SJSA1 (cell line): ENCODE data around the gene NEK4. TPM values are rescaled to one million over a fixed set of nuclear protein-coding genes. Genes with fewer than 3 reads are reported as not detected.
"Not testable (repeated sequence)": the region's sequence is repeated elsewhere in the genome, so short reads cannot be mapped to it uniquely, and the experiment has no call there.

Source experiments
- DNase-seq, 2 experiments: peaks; one replicate each; pipeline ENCODE4 v3.0.0-alpha.2; 2015 to 2020; ENCODE audit warnings: low spot score in 2 of 2, low read depth in 1 of 2
- H3K27ac ChIP-seq: fragments of 250-450 bp; sonication (Bioruptor Pico); 2 replicates; pipeline ENCODE4 v1.5.1; 2020; ENCODE audit warnings: mild to moderate bottlenecking, moderate library complexity
- H3K27me3 ChIP-seq: fragments of 250-450 bp; sonication (Bioruptor Pico); replicated peaks from 2 replicates; pipeline ENCODE4 v1.5.1; 2020; ENCODE audit warnings: mild to moderate bottlenecking, moderate library complexity
- H3K36me3 ChIP-seq: fragments of 250-450 bp; sonication (Bioruptor Pico); 2 replicates; pipeline ENCODE4 v1.5.1; 2020; ENCODE audit warnings: mild to moderate bottlenecking
- H3K4me1 ChIP-seq: fragments of 250-450 bp; sonication (Bioruptor Pico); replicated peaks from 2 replicates; pipeline ENCODE4 v1.6.1; 2021; ENCODE audit warnings: mild to moderate bottlenecking
- H3K4me3 ChIP-seq: fragments of 250-450 bp; sonication (Bioruptor Pico); 2 replicates; pipeline ENCODE4 v1.5.1; 2020; ENCODE audit warnings: mild to moderate bottlenecking
- H3K9me3 ChIP-seq: fragments of 250-450 bp; sonication (Bioruptor Pico); replicated peaks from 2 replicates; pipeline ENCODE4 v1.5.1; 2020; ENCODE audit warnings: mild to moderate bottlenecking
- total RNA-seq: library from RNA; depleted of rRNA; stranded (reverse); fragments of >200 nt; shearing (Covaris generic); gene quantifications from 2 replicates; pipeline ENCODE4 v1.2.3, GENCODE V29; 2014

NEK4 gene
- total RNA-seq, 1 experiment from 2014 or later = 12.6 TPM

DNA sequence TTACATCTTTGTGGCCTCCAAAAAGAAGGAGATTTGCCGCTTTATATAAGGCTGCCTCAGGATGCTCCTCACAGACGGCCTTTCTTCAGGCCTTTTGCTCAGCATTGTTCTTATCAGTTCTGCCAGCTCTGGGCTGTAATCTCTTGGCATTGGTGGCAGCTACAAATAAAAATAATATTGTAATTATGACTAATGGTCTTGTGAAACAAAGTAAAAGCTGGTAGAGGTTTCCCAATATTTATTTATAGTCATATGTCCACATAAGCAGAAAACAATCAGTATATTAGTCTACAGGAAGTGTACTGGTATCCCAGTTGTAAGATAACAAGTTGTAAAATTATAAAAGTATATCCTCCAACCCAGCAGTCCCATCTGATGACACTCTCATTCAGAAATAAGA, 7.3 kb downstream of the NEK4 start:
- DNase-seq = no peak

DNA sequence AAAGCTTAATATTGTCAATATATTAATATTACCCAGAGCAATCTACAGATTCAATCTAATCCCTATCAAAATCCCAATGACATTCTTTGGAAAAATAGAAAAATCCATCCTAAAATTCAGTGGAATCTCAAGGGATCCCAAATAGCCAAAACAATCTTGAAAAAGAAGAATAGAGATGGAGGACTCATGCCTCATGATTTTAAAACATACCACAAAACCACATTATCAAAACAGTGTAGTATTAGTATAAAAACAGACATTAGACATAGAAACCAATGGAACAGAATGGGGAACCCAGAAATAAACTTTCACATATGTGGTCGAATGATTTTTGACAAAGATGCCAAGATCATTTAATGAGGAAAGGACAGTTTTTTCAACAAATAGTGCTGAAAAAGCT, 14.6 kb downstream of the NEK4 start:
- H3K27me3 ChIP-seq = no peaks in the 10 kb centered on the region
- H3K4me1 ChIP-seq = no peaks in the 10 kb centered on the region
- no peaks in the 10 kb centered on the region for H3K9me3 ChIP-seq
- no peak overlapping the region for H3K4me3 ChIP-seq
- no peak overlapping the region for H3K27ac ChIP-seq
- H3K36me3 ChIP-seq = peaks cover 27% of the 10 kb centered on the region
- DNase-seq = no peak

More for the DNA sequence above, 7.3 kb downstream of the NEK4 start:
- no peak overlapping the region for H3K27ac ChIP-seq
- no peak overlapping the region for H3K4me3 ChIP-seq
- peaks cover 46% of the 10 kb centered on the region for H3K36me3 ChIP-seq
- H3K9me3 ChIP-seq = no peaks in the 10 kb centered on the region
- H3K27me3 ChIP-seq = no peaks in the 10 kb centered on the region
- H3K4me1 ChIP-seq = no peaks in the 10 kb centered on the region

DNA sequence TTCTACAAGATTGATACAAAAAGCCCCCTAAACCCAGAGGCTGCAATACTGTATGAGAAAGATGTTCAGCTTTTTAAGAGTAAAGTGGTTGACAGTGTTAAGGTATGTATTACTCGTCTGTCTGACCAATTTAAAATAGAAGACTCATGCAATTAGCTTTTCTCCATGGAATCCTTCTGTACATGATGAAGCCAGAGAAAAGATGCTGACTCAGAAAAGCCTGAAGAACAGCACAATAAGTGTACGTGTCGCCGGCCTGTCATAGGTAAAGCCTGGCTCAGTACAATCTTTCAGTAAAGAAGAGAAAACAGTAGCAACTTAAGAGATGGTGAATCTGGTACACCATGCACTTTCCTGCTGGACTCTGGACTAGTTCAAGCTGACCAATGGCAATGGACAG, 16.4 kb downstream of the NEK4 start:
- Histone ChIP-seq H3K9me3 (no peaks in the 10 kb centered on the region), H3K27ac (no peak overlapping the region), H3K4me1 (no peaks in the 10 kb centered on the region), H3K4me3 (no peak overlapping the region), H3K36me3 (peaks cover 27% of the 10 kb centered on the region), H3K27me3 (no peaks in the 10 kb centered on the region)
- no peak for DNase-seq

DNA sequence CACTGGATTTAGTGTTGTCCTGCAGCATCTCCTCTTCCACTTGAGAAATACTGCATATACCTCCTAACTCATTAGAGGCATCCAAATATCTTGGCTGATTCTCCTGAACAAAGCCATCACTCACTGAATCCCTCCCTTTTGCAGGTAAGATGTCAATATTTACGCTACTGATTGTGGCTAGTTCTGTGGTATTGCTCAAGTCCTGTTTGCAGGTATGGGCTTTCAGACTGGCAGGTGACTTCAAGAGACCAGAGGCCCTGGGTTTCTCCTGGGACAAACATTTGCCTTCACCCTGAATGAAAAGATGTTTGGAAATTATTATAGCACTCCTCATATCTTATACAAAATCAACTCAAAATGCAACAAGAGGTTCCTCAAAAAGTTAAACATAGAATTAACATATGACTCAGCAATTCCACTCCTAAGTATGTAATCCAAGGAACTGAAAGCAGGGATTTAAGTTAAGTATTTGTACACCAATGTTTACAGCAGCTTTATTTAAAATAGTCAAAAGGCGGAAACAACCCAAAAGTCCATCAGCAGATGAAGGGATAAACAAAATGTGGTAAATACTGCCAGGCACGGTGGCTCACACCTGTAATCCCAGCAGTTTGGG, 18.6 kb downstream of the NEK4 start:
- Histone ChIP-seq H3K9me3 (no peaks in the 10 kb centered on the region), H3K27ac (no peak overlapping the region), H3K4me1 (no peaks in the 10 kb centered on the region), H3K27me3 (no peaks in the 10 kb centered on the region), H3K4me3 (no peak overlapping the region), H3K36me3 (peaks cover 31% of the 10 kb centered on the region)
- no peak for DNase-seq

DNA sequence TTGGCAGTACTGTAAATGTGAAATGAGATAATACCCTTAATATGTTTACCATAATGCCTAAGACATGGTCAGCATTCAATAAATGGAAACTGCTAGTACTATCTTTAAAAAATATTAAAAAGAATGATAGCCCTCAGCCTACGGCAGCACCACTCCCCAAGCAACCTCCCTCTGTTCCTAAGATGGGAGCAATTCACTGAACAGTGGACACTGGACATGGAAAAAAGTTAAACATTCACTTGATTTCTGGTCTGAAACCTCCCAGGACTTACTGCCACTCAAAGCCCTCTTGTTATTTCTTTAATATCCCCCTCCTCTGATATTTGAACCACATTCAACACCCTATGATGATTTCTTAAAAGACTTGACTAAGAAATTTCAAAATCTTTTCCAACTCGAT, 27.0 kb downstream of the NEK4 start:
- H3K27me3 ChIP-seq = no peaks in the 10 kb centered on the region
- no peak overlapping the region for H3K4me3 ChIP-seq
- H3K36me3 ChIP-seq = peaks cover 45% of the 10 kb centered on the region
- no peaks in the 10 kb centered on the region for H3K4me1 ChIP-seq
- H3K9me3 ChIP-seq = no peaks in the 10 kb centered on the region
- DNase-seq = no peak
- H3K27ac ChIP-seq = no peak overlapping the region

DNA sequence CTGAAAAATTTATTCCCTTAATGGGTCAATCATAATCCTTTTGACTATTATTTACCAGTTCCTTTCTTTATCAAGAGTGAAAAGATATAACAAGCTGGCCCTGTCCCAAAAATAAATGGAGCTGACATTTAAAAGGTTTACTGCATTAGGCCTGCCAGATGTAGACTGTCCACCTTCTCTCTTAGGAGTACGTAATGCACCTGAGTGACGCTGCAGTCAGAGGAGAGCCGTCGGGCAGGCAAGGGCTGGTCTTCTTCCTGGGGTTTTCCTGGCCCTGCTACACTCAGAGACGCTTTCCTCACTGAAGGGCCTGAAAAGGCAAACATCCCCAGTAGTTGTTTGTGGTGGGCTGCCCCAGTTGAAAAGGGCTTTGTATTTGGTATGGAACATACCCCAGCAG, 27.6 kb downstream of the NEK4 start:
- Histone ChIP-seq H3K4me3 (no peak overlapping the region), H3K4me1 (no peaks in the 10 kb centered on the region), H3K9me3 (no peaks in the 10 kb centered on the region), H3K36me3 (peaks cover 40% of the 10 kb centered on the region), H3K27me3 (no peaks in the 10 kb centered on the region), H3K27ac (no peak overlapping the region)
- no peak for DNase-seq

DNA sequence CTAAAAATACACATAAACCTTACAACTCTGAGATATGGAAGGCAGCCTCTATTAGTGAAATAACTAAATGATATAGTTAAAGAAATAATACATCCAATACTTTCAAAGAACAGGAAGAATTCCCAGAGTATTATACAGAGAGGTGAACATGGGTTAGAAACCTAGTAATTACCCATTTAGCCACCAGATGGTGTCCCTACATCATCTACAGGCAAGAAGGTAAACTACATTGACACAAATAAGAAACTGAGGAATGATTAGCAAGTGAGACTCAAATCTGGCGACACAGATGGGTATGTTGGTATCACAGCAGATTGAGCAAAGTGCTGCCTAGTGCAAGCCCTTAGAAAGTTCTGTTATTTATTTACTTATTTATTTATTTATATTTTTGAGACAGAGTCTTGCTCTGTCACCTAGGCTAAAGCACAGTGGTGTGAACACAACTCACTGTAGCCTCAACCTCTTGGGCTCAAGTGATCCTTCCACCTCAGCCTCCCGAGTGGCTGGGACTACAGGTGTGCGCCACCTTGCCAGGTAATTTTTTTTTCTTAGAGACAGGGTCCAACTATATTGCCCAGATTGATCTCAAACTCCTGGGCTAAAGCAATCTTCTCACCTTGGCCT, 28.2 kb downstream of the NEK4 start:
- Histone ChIP-seq H3K4me3 (no peak overlapping the region), H3K27me3 (no peaks in the 10 kb centered on the region), H3K9me3 (no peaks in the 10 kb centered on the region), H3K4me1 (no peaks in the 10 kb centered on the region), H3K27ac (no peak overlapping the region), H3K36me3 (peaks cover 40% of the 10 kb centered on the region)
- peak in 1 of 2 experiments; percentile 23 for DNase-seq

DNA sequence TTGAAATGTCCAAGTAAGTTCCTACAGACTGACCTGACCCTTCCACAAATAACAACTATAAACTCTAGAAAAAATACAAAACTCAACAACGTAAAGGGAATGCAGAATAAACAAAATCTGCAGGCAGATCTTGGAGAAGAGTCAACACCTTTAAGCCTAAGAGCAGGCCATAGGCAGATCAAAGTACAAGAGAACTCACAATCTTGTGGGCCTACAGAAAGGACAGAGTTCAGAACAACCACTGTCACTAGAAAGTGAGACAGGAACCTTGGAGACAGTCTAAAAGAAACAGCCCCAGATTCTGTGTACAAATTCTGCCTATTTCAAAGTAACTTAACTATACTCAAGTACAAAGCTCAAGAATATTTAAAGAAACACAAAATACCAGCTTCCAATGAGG, 31.0 kb downstream of the NEK4 start:
- DNase-seq = no peak
- H3K27me3 ChIP-seq = no peaks in the 10 kb centered on the region
- peaks cover 34% of the 10 kb centered on the region for H3K36me3 ChIP-seq
- no peak overlapping the region for H3K27ac ChIP-seq
- no peak overlapping the region for H3K4me3 ChIP-seq
- no peaks in the 10 kb centered on the region for H3K9me3 ChIP-seq
- H3K4me1 ChIP-seq = no peaks in the 10 kb centered on the region

DNA sequence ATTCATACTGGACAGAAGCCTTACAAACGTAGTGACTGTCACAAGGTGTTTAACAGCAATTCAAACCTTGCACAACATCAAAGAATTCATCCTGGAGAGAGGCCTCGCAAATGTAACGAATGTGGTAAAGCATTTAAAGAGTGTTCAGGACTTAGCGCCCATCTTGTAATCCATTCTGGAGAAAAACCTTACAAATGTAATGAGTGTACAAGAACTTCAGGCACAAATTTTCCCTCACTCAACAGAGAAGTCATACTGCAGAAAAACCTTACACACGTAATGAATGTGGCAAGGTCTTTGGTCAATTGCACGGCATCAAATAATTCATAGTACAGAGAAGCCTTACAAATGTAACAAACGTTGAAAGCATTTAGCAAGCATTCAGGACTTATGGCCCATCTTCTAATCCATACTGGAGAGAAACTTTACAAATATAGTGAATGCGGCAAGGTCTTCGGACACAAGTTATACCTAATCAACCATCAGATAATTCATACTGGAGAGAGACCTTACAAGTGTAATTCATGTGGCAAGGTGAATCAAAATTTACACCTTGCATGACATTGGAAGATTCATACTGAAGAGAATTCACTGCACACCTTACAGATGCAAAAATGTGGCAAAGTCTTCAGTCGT, 37.4 kb downstream of the NEK4 start:
- Histone ChIP-seq H3K9me3 (no peaks in the 10 kb centered on the region), H3K27me3 (no peaks in the 10 kb centered on the region), H3K27ac (no peak overlapping the region), H3K4me1 (no peaks in the 10 kb centered on the region), H3K4me3 (no peak overlapping the region), H3K36me3 (peaks cover 32% of the 10 kb centered on the region)
- DNase-seq = no peak

DNA sequence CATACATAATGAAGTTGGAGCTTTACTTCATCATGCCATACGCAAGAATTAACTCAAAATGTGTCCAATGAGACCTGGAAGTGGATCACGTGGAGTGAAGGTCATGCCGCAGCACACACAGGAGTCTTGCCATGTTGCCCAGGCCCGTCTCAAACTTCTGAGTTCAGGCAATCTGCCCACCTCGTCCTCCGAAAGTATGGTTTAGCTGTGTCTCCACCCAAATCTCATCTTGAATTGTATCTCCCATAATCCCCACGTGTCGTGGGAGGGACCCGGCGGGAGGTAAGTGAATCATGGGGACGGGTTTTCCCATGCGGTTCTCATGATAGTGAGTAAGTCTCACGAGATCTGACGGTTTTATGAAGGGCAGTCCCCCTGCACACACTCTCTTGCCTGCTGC, 39.1 kb downstream of the NEK4 start:
- Histone ChIP-seq H3K4me1 (no peaks in the 10 kb centered on the region), H3K36me3 (peaks cover 32% of the 10 kb centered on the region), H3K9me3 (no peaks in the 10 kb centered on the region), H3K27me3 (no peaks in the 10 kb centered on the region), H3K27ac (no peak overlapping the region), H3K4me3 (no peak overlapping the region)
- no peak for DNase-seq

DNA sequence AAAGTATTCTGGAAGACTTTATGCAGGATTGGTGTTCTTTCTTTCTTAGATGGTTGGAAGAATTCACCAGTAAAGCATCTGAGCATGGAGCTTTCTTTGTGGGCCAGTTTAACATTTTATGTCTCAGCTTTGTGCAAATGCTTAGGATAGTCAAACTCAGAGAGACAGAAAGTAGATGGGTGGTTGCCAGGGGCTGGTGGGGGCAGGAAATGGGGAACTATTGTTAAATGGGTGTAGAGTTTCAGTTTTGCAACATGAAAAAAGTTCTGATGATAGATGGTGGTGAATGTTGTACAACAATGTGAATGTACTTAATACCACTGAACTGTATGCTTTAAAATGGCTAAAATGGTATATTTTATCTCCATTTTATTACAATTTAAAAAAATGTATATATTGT, 40.1 kb downstream of the NEK4 start:
- Histone ChIP-seq H3K27me3 (no peaks in the 10 kb centered on the region), H3K36me3 (peaks cover 30% of the 10 kb centered on the region), H3K27ac (no peak overlapping the region), H3K4me3 (no peak overlapping the region), H3K9me3 (no peaks in the 10 kb centered on the region), H3K4me1 (no peaks in the 10 kb centered on the region)
- DNase-seq = no peak

DNA sequence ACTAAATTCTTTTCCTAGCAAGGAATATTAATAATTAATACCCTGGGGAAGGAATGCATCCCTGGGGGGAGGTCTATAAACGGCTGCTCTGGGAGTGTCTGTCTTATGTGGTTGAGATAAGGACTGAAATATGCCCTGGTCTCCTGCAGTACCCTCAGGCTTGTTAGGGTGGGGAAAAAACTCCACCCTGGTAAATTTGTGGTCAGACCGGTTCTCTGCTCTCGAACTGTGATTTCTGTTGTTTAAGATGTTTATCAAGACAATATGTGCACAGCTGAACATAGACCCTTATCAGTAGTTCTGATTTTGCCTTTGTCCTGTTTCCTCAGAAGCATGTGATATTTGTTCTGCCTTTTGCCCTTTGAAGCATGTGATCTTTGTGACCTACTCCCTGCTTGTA, 42.0 kb downstream of the NEK4 start:
- not testable (repeated sequence) for H3K4me3 ChIP-seq, H3K4me1 ChIP-seq, H3K27me3 ChIP-seq, H3K27ac ChIP-seq, H3K9me3 ChIP-seq, DNase-seq
- H3K36me3 ChIP-seq = peaks cover 26% of the 10 kb centered on the region

DNA sequence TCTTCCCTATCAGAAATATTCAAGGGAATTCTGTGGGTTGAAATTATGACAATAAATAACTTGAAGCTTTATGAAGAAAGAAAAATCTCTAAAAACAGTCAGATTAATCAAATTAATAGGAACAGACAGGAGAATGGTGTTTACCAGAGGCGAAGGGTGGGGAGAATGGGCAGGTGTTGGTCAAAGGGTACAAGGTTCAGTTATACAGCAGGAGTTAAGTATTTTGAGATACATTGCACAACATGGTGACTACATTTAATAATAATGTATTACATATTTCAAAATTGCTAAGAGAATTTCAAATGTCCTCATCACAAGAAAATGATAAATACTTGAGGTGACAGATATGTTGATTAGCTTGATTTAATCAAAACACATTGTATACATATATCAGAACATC, 46.2 kb downstream of the NEK4 start:
- Histone ChIP-seq H3K27ac (no peak overlapping the region), H3K4me3 (no peak overlapping the region), H3K4me1 (no peaks in the 10 kb centered on the region), H3K27me3 (no peaks in the 10 kb centered on the region), H3K36me3 (peaks cover 3% of the 10 kb centered on the region; the same call in 1 of the 2 replicates), H3K9me3 (no peaks in the 10 kb centered on the region)
- DNase-seq = no peak

DNA sequence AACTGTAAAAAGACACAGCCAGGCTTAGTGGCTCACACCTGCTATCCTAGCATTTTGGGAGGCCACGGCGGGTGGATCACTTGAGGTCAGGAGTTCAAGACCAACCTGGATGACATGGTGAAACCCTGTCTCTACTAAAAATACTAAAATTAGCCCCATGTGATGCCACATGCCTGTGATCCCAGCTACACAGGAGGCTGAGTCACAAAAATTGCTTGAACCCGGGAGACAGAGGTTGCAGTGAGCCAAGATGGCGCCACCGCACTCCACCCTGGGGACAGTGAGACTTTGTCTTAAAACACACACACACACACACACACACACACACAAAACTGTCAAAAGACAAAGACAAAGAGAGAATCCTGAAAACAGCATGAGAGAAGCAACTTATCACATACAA, 46.8 kb downstream of the NEK4 start:
- no peak for DNase-seq
- H3K27me3 ChIP-seq = no peaks in the 10 kb centered on the region
- no peaks in the 10 kb centered on the region for H3K9me3 ChIP-seq
- no peak overlapping the region for H3K4me3 ChIP-seq
- H3K36me3 ChIP-seq = peaks cover 2% of the 10 kb centered on the region
- H3K27ac ChIP-seq = no peak overlapping the region
- no peaks in the 10 kb centered on the region for H3K4me1 ChIP-seq
